ENCODE data around the gene NANP.

NANP gene

DNA sequence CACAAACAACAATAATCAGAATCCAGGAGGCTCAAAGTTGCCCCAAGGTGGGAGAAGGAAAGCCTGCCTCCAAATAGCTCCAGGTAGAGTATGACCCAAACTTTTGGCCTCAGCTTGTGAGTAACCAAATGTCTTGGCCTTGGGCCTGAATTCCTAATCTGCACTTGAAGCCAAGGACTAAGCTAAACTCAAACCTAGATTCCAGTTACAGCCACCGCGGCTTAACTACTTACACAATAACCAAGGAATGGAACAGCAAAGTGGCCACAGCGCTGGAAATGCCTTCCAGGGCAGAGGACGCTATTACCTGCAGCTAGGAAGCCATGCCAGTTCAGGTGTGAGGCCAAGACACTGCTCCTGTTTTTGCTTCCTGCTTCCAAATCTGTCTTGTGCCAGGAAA, 43.1 kb downstream of the NANP start:
- TF ChIP-seq, protein P1, sequence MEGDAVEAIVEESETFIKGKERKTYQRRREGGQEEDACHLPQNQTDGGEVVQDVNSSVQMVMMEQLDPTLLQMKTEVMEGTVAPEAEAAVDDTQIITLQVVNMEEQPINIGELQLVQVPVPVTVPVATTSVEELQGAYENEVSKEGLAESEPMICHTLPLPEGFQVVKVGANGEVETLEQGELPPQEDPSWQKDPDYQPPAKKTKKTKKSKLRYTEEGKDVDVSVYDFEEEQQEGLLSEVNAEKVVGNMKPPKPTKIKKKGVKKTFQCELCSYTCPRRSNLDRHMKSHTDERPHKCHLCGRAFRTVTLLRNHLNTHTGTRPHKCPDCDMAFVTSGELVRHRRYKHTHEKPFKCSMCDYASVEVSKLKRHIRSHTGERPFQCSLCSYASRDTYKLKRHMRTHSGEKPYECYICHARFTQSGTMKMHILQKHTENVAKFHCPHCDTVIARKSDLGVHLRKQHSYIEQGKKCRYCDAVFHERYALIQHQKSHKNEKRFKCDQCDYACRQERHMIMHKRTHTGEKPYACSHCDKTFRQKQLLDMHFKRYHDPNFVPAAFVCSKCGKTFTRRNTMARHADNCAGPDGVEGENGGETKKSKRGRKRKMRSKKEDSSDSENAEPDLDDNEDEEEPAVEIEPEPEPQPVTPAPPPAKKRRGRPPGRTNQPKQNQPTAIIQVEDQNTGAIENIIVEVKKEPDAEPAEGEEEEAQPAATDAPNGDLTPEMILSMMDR (IDR thresholded peaks at IDR 0.05) = no peak

DNA sequence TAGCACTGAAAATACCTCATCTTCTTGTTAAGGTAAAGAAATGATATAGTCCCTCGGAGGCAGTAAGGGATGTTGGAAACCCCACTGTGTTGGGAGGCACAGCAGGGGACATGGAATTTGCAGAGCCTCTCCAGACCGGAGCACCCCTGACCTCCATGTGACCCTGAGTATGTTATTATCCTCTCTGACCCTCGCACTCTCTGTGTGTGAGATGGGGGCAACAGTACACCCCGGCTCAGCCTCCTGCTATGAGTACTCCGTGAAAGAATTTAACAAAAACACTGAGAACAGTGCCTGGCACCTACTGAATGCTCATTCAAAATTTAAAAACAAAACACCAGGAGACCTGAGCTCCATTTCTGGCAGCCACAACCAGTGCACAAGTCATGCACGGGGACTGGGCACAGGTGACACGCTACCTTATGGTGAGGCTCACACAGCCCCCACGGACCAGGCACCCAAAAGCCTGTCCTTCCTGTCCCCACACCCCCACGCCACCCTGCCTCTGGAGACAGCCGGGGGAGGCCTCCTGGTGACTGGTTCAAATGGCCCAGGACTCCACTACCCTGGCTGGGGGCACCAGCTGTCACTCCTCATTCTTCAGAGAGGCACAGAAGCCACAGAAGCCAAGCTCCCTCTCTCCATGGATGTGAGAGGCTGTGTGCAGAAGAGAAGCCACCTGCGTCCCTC, 44.6 kb downstream of the NANP start:
- TF ChIP-seq, protein P1 (IDR thresholded peaks at IDR 0.05) = no peak

DNA sequence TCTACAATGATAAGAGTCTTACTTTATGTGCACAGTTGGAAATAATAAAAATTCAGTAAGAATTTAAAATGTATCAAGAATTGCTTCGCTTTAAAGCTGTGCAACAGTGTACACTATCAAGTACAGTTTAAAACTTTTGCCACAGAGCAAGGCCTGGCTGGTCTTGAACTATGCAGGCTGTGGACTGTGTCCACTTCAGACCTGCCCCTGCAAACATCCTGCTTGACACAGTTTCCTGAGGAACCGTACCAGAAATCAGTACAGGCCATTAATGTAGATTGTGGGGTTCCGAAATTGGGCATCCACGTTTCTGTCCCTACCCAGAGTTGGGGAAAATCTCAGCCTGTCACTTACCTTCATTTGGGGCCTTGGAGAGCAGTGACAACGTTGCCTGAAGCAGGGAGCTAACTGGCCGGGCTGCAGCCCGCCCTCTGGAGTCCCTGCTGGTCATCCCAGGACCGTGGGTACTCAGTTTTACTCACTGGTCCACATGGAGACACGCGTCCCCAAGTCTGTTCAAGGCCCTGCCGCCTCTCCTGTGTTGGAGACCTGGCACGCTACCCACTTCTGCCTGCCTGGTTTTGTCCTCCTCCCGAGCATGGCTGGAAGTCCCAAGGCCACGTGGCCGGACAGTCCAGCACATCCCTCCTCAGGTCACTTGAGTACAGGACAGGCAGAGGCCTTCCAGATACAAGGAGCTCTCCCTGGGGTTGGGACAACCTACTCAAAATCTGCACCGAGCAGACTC, 46.9 kb downstream of the NANP start:
- TF ChIP-seq, protein P1 (IDR thresholded peaks at IDR 0.05) = no peak

DNA sequence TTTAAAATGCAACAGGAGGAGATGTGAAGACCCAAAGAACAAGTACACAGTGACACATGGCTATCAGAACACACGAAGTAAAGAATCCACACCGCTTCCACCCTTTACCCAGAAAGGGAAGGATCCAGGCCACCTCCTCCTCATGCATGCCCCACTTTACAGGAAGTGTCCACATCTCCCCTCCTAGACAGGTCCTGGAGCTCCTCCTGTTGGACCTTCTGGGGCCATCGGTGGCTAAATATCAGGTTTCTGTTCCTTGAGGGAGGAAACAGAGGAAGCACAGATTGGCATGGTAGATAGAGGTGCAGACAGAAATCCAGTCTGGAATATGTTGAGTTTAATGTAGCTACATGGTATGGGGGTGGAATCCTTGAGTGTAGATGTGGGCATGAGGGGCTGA, 49.4 kb downstream of the NANP start:
- TF ChIP-seq, protein P1 (IDR thresholded peaks at IDR 0.05) = no peak

DNA sequence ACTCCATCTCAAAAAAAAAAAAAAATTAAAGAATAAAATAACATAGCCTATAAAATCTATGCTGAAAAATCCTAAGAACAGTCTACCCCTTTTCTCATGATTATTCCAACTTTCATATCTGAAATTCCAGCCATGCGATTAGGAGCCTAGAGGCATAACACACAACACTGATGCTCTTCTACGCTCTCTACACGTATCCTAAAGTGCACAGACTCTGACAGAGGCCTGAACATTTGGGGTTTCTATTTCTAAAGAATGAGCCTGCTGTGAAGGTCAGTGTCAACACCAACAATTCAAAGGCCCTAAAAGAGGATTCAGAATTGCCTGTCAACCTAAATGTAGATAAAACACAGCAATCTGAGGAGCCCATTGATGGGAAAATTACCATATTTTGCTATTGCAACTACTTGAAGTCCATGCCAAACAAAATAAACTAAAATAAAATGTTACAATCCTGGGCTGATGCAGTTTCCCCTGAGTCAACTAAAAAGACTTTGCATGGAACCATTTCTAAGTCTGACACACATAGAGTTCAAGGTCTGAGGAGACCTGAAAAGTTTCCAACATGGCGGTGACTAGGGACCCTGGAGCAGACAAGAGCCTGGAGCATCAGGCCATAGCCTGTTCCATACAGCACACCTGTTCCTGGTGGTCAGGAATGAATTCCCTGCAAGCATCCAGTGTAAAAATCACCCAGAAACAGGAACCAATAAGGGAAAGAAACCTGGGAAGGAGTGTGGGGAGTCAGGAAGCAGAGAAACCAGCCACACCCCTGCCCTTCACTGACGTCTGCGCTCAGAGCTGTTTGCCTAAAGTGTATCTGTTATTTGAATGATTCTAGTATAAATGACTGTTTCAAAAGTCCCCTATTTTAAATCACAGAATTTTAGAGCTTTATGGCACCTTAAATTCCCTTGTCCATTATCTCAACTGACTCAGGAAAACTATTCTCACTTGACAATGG, 50.2 kb downstream of the NANP start:
- TF ChIP-seq, protein P1 (IDR thresholded peaks at IDR 0.05) = no peak

DNA sequence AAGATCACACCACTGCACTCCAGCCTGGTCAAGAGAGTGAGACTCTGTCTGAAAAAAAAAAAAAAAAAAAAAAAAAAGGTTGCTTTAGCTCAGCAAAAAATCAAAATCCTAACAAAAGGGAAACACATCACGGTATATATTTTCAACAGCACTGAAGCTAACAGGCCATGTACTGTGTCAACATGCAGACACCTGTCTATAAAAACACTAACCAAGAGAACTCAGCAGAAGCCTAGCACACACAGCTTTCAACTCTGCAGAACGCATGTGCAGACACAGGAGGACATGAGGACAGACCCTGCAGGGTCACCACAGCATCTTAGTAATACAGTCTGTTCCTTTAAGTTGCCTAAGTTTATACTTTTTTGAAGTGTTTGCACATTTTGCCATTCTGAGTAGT, 52.0 kb downstream of the NANP start:
- TF ChIP-seq, protein P1 (IDR thresholded peaks at IDR 0.05) = no peak

DNA sequence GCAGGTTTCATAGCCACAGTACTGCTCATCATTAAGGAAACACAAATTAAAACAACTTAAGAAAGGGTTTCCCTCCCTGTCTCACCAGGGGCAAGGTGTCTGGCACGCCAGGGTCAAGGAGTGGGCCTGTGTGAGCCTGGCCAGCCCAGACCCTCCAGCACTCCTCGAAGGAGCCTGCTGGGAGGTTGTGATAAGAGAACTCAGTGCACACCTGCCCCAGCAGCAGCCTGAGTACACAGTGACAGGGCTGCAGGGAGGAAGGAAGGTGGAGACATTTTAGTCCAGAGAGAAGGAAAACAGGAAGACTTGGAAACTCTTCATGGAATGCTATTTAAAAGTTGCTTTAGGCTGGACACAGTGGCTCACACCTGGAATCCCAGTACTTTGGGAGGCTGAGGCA, 52.6 kb downstream of the NANP start:
- TF ChIP-seq, protein P1 (IDR thresholded peaks at IDR 0.05) = no peak
